NCI-H146 treated with DMSO at 0.1 percent for 48 hours (cell line): Measurements from ENCODE around the gene C13orf46.
"Not testable (repeated sequence)": the region's sequence is repeated elsewhere in the genome, so short reads cannot be mapped to it uniquely, and the experiment has no call there.

Experiments
- DNase-seq: peaks from one replicate; lab custom pipeline; 2025; ENCODE audit not compliant: unreplicated experiment; lab: John Stamatoyannopoulos, UW

Gene C13orf46

DNA sequence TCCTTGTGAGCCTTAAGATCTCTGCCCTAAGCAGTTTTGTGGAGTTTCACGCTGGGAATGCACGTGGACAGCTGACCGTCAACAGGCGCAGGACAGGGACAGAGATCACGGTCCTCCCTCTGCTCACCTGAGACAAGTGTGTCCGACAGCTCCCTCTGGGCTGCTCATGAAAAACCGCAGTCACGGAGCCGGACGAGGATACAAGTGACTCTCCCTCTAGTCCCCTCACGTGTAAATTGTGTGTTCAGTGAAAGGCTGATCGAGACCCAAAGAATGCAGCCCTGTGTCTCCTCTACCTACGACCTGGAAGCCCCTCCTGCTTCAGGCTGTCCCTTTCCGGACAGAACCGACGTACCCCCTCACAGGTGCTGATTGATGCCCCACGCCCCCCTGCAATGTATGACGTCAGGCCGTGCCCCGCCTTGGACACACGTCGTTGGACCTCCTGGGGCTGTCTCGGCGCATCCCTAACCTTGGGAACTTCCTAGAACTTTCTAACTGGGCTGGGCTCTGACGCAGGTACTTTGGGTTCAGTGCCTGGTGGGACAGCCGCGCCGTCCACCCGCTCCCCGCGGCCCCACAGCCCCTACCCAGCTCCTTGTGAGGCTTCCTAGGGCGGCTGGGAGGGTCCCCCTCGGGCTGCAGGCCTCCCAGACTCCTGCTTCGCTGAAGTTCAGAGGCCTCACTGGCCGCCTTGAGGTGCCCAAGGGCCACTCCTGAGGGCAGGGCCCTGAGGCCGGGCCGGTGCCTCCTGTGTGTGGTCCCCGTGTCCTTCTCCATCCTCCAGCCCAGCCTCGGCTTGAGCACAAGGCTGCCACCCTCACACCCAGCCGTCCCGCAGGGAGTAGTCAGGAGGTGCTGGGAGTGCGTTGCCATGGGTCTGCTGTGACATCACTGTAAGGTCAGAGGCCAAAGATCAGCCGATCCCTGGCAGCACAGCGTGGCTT lies at the start of gene C13orf46:
TSS of gene C13orf46 (minus strand) at position 859 of the 947 bp plus-strand sequence. CDS start at position 780, 79 bp downstream.
- no peak for DNase-seq

DNA sequence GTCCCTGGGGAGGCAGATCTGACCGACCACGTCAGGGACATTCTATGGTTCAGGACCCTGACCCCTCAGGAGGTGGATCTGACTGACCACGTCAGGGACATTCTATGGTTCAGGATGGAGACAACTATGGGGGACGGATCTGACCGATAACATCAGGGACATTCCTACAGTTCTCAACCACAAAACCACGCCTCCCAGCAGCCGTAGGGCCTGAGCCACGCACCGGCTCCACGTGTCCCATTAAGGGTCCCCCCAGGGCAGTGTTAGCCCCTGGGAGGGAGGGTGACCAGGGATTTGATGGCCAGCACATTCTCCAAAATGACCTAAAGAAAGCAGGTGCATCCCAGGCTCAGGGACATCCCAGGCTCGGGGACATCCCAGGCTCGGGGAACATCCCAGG lies 49.0 kb upstream of the C13orf46 start:
- no peak for DNase-seq

DNA sequence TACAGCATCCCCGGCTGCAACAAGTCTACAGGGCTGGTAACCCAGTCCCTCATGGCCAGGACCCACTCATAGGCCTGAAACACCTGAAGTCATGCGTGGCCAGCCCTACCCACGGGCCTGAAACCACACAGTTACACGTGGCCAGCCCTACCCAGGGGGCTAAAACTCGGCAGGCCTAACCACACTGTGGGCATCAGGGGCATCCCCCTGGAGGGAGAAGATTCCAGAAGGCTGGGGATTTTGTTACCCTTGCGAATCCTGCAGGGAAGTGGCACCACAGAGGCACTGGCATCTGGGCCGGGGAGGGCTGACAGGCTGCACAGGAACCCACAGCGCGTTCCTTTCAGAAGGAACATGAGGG lies 48.4 kb upstream of the C13orf46 start:
- DNase-seq: no peak

DNA sequence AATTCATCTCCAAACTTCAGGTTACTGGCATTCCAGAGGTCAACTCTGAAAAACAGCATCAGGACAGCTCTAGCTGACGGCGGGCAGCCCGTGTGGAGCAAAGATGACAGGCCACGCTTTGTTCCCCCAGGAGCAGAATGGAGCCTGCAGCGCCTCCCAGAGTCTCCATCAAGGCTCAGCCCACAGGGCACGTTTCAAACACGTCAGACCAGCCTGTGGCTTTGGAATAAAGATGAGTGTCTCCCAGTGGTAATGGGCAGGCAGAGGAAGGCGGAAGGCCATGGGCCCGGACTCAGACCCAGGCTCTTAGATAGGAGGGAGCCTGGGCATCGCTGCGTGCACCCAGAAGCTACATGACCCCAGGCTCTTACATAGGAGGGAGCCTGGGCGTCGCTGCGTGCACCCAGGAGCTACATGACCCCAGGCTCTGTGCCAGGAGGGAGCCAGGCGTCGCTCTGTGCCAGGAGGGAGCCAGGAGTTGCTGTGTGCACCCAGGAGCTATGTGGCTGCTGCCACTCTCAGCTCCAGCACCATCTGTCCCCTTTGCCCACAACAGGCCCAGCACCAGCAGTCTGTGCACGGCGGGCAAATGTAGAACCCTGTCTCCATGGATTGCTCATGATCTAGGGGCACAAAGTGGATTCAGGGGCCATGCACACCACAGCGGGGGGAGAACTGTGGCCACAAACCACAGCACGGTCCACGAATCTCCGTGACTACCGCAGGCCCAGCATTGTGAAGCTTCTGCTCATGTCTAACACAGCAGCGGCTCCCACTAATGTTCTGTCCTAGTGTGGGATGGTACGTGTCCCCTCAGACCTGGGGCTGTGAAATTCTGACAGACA lies 47.8 kb upstream of the C13orf46 start:
- no peak for DNase-seq

DNA sequence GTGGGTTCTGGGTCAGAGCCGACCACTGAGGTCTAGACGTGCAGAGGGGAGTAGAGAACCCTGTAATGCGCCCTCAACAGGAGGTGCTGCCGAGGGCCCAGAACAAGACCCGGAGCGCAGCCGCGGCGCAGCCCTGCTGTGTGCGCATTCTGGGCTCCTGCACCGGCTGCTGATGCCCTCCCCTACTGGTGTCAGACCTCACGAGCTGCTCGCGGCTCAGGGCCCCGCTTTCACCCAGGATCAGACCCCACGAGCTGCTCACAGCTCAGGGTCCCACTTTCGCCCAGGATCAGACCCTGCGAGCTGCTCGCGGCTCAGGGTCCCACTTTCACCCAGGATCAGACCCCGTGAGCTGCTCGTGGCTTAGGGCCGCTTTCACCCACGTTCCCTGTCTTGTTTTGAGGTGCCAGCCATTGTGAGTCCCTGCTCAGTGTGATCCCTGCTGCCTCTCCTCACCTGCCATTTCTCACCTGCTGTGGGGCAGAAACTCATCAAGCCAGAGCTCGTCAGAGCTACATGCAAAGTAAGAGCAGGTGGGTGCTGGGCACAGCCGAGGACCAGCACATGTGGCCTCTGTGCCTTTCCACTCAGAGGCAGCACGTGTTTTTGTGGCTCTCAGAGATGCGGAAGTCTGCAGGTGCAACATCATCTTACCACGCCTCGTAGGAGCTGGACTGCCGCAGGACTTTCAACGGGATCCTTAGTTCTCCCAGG lies 47.0 kb upstream of the C13orf46 start:
- no peak for DNase-seq

DNA sequence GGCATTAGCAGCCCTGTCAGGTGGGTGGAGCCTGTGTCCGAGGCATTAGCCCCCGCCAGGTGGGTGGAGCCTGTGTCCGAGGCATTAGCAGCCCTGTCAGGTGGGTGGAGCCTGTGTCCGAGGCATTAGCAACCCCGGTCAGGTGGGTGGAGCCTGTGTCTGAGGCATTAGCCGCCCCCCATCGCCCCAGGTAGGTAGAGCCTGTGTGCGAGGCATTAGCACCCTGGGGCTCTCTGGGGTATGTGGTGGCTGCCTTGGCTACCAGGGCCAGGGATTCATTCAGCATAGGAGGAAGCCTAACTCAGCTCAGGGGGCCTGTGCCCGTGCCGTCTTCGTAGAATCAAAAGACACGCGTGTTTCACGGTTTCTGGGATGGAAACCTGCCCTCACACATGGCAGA lies 46.3 kb upstream of the C13orf46 start:
- not testable (repeated sequence) for DNase-seq

DNA sequence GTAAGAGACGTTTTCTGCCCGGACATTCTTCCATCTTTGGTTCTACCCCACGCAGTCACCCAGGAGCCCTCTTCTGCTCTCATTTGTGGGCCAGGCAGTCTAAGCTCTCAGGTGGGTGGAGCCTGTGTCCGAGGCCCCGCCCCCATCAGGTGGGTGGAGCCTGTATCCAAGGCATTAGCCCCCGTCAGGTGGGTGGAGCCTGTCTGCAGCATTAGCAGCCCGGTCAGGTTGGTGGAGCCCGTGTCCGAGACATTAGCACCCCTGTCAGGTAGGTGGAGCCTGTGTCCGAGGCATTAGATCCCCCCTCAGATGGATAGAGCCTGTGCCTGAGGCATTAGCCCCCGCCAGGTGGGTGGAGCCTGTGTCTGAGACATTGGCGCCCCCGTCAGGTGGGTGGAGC lies 45.5 kb upstream of the C13orf46 start:
- no peak for DNase-seq

DNA sequence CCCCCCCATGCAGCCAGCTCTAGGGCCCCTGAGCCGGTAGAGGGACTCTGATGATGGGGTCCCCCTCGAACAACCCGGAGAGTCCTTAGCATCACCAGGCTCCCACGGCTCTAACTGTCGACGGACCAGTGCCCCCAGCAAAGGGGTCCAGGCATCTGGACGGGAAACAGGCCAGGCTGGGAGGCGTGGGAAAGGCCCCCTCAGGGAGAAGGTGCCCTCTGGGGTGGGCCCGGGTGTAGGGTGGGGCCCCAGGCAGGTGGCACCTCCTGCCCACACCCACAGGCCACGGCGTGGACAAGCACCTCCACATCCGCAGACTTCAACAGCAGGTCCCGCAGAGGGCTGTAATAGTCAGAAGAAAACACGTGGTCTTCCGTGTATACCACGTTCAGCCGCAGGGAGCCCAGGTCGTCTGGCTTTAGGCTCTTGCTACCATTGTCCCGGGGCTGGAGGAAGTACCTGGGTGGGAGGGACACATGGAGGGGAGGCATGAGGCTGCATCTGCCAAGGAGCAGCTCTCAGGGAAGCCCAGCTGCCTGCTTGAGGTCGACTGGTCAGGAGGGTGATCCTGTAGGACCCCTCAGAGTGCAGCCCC lies 44.7 kb upstream of the C13orf46 start:
- DNase-seq: no peak

DNA sequence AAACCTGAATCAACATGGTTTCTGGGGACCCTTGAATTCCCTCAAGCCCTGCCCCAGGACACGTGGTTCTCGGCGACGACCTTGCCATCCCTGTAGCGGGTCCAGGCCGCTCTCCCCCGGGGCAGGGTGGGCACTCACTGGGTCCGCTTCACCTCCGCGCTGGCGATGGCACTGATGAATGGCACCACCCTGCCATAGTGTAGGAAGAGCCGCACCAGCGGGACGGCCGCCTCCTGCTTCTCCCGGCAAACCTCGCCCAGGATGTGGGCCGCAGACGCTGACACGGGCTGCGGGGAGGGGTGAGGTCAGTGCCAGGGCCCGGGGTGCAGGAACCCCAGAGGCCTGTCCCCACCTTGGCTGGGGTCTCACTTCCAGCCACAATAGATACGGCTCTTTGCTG lies 44.1 kb upstream of the C13orf46 start:
- DNase-seq: no peak

DNA sequence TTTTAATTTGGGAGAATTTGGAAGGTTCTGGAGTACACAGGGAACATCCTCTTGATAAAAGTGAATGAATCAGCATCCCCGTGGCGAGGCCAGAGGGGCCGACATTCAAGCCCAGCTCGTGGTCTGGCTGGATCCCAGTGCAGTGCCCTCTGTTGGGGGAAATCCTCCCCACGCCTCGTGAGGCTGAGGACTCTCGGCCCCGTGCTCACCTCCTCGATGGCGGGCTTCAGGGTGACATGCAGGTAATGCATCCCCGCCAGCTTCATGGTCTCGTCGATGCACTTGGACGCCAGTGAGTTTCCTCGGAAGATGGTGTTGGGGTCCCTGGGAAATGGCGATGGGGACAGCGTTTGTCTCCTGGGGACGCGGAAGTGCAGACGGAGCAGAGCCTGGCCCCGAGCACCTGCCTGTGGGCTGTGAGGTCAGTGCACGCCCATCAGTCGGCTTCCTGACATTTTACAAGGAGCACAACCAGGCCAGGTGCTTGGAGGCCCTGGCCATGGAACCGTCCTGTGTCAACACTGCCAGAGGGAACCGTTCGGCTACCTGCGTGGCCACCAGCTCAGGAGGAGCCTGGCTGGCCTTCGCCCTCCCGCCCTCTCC lies 43.3 kb upstream of the C13orf46 start:
- DNase-seq: no peak

DNA sequence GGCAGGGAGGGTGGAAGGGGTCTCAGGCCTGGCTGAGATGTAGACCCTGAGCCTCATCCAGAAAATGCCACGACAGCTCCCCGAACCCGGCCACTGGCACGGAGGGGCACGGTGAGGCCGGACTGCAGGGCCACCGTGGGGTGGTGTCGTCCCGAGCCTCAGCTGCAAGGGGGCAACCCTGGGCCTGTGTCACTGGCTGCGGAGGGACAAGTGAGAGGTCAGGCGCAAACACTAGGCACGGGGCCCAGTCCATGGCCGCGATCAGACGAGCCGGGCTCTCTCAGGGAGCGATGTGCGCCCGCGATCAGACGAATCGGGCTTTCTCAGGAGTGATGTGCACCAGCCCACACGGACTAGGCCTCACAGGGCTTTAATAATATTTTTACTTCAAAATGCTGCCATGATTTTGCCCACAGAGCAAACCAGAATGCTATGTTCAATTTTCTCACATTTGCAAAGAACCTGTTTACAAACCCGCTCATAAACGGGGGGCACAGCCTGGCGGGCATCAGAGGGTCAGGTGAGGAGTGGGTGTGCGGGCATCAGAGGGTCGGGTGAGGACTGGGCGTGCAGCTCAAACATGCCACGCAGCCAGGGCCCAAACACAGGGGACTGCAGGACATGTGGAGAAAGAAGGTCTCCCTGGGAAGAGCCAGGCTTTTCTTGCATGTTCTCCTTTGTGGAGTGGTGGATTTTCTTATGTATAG lies 42.6 kb upstream of the C13orf46 start:
- DNase-seq: no peak

DNA sequence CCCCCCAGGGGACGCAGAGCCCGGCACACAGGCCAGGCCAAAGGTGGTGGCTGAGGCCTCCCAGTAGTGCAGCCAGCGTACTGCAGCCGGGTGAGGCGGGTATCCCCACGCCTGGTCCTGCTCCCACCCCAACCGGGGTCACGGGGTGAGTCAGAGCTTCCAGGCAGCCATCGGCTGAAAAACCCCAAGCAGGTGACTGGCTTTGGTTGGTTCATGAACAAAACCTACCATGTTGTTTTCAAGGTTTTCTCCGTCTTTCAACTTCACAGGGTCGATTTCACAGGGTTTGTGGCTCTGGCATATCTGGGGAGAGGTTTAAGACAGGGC lies 42.1 kb upstream of the C13orf46 start:
- DNase-seq: no peak

DNA sequence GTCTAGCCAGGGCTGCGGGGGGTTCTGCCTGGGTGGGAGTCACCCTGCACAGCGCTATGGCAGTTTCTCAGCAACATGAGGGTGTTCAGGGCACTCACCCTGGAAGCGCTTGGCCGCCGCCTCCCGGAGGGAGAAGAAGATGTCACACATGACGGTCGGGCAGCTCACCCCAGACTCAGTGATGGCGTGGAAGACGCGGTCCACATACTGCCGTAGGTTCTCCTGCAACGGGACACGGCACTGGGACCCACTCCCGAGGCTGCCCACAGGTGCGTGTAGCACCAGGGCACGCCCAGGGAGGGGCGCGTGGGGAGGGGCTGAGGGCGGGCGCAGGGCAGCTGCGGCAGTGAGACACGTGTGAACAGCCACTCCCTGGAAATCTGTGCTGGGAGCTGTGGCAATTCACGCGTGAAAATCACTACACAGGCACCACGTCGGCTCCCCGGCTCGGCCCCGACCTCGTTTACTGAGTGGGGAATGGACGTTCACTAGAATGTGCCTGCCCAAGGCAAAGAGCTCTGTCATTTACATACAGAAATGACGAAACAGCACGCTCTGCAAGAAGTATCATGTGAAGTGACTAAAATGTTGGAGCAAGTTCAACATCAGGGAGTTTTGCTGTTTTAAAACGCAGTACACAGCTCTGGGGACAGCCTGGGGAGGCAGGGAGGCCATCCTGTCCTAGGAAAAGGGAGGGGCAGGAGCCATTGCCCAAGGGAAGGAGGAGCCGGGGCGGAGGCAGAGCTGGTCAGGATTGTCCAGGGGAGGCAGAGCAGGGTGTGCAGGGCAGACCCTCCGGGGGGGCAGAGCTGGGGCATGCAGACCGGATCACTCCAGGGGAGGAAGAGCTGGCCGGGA lies 41.5 kb upstream of the C13orf46 start:
- no peak for DNase-seq

DNA sequence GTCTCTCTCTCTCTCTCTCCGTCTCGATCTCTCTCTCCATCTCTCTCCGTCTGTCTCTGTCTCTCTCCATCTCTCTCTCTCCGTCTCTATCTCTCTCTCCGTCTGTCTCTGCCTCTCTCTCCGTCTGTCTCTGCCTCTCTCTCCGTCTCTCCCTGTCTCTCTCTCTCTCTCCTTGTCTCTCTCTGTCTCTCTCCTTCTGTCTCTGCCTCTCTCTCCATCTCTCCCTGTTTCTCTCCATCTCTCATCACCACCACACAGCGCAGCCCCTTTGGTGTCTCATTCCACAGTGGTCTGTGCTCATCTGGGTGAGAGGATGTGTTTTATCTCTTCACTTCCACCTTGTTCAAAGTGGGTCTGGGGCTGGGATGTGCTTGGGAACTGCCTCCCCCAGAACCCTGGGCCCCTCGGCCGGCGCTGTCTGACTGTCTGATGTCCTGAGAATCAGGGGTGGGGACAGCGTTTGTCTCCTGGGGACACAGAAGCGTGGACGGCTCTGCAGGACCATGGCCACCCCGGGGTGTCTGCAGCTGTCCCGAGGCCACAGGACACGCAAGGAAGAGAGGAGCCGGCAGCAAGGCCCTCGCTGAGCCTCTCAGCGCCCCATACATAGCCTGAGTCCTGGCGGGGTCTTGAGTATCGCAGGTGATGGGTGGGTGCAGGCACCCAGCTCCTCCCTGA lies 40.2 kb upstream of the C13orf46 start:
- DNase-seq: no peak

DNA sequence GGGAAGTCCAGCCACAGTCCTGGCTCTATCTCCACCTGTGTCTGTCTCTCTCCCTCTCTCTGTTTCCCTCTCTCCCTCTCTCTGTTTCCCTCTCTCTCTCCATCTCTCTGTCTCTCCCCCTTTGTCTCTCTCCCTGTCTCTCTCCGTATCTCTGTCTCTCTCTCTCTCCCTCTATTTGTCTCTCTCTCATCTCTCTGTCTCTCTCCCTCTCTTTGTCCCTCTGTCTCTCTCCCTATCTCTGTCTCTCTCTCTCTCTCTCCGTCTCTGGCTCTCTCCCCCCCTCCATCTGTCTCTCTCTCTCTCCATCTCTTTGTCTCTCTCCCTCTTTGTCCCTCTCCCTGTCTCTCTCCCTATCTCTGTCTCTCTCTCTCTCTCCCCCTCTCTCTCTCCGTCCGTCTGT lies 39.5 kb upstream of the C13orf46 start:
- DNase-seq: no peak

DNA sequence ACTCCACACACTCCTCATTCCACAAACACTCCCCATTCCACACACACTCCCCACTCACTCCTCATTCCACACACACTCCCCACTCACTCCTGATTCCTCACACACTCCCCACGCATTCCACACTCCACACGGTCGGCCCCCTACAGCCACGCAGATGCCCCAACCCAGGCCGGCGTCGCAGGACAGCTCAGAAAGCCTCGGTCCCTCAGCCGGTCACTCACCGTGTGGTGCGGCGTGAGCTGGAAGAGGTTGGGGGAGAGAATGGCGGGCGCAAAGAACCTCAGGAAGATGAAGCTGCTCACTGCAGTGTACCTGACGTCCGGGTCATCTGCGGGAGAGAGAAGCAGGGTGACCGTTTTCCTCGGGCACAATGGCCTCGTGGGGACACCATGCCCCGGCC lies 39.0 kb upstream of the C13orf46 start:
- no peak for DNase-seq

DNA sequence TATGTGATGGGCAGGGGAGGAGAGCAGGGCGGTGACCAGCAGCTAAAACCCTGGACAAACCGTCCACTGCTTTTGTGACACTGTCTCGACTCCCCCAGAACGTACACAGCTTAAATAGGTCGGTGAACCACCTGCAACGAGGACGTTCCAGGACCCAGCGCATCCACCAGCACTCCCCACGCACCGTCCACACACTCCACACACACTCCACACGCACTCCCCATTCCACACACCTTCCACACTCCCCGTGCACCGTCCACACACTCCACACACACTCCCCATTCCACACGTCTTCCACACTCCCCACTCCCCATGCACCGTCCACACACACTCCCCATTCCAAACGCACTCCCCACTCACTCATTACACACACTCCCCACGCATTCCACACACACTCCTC lies 38.3 kb upstream of the C13orf46 start:
- no peak for DNase-seq

DNA sequence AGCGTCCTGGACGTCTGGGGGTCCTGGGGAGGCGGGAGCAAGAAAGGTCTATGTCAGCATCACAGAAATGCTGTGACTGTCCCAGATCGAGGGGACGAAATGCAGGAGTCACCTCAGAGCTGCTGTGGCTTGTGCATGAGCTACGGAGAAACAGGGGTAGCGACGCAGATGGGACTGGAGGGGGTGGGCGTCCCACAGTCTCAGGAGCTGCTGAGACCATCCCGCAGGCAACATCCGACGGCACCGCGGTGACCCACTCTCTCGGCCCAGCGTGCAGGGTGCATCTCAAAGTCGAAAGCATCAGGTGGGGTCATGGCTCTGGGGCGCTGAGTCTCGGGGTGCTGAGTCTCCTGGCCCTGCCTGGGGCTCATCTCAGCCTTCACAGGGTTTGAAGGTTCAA lies 37.4 kb upstream of the C13orf46 start:
- DNase-seq: no peak
